Measurements from ENCODE around the gene SPCS1. TPM values are rescaled to one million over a fixed set of nuclear protein-coding genes. Genes with fewer than 3 reads are reported as not detected.

SPCS1 gene
- total RNA-seq, 2 donors from 2014 or later: 33.0 to 59.9 TPM

DNA sequence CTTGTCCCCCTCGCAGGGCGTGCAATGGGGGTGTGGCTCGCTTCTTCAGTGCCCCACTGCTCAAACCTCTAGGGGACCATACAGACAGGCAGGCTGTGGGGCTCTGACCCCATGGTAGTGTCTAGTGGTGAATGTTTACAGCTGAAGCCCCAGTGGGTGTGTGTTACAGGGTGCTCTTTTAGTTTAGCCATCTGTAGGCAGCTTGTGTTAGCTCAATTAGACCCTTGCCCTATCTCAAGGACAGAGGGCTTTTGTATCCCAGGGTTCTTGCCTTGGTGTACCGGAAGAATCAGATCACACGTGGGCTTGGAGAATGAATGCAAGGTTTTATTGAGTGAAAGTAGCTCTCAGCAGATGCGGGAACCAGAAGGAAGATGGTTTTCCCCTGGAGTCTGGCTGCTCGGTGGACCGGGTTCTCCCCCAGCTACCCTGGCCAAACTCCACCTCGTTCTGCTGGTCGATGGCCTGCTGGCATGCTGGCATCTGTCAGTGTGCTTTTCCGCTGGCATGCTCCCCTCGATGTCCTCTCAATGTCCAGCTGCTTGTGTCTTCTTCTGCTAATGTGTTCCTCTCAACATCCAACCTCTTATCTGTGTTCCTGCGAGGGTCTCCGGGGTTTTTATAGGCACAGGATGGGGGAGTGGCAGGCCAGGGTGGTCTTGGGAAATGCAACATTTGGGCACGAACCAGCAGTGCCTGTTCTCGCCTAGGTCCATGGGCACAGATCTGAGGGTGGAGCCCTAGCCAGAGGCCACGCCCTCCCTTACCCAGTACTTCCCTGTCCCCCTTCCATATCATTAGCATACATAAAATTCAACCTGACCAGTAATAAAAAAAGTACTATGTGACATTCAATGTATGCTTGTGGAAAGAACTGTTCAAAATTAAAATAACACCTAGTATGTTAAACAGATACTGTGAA is 6.6 kb downstream of the SPCS1 start:
- Histone ChIP-seq H3K4me3 (no peak overlapping the region), H3K27me3 (no peaks in the 10 kb centered on the region), H3K36me3 (replicated peaks in 1 of 2; ENCODE audit: insufficient read depth in 1 of 2, low read depth in 2 of 2) (peaks cover 0 to 1% of the 10 kb centered on the region in 2 donors), H3K27ac (no peak overlapping the region), H3K9me3 (no peaks in the 10 kb centered on the region), H3K4me1 (peaks cover 3% of the 10 kb centered on the region)
- 87 to 91% methylated on average over 15 to 17 of the region's 17 CpGs for WGBS, 2 donors
- DNase-seq: no peak
- TF ChIP-seq, protein P1, sequence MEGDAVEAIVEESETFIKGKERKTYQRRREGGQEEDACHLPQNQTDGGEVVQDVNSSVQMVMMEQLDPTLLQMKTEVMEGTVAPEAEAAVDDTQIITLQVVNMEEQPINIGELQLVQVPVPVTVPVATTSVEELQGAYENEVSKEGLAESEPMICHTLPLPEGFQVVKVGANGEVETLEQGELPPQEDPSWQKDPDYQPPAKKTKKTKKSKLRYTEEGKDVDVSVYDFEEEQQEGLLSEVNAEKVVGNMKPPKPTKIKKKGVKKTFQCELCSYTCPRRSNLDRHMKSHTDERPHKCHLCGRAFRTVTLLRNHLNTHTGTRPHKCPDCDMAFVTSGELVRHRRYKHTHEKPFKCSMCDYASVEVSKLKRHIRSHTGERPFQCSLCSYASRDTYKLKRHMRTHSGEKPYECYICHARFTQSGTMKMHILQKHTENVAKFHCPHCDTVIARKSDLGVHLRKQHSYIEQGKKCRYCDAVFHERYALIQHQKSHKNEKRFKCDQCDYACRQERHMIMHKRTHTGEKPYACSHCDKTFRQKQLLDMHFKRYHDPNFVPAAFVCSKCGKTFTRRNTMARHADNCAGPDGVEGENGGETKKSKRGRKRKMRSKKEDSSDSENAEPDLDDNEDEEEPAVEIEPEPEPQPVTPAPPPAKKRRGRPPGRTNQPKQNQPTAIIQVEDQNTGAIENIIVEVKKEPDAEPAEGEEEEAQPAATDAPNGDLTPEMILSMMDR (IDR thresholded peaks at IDR 0.05): no peak
- intact Hi-C loops (cut with DNase I): no loop called here
- ATAC-seq: no peak

DNA sequence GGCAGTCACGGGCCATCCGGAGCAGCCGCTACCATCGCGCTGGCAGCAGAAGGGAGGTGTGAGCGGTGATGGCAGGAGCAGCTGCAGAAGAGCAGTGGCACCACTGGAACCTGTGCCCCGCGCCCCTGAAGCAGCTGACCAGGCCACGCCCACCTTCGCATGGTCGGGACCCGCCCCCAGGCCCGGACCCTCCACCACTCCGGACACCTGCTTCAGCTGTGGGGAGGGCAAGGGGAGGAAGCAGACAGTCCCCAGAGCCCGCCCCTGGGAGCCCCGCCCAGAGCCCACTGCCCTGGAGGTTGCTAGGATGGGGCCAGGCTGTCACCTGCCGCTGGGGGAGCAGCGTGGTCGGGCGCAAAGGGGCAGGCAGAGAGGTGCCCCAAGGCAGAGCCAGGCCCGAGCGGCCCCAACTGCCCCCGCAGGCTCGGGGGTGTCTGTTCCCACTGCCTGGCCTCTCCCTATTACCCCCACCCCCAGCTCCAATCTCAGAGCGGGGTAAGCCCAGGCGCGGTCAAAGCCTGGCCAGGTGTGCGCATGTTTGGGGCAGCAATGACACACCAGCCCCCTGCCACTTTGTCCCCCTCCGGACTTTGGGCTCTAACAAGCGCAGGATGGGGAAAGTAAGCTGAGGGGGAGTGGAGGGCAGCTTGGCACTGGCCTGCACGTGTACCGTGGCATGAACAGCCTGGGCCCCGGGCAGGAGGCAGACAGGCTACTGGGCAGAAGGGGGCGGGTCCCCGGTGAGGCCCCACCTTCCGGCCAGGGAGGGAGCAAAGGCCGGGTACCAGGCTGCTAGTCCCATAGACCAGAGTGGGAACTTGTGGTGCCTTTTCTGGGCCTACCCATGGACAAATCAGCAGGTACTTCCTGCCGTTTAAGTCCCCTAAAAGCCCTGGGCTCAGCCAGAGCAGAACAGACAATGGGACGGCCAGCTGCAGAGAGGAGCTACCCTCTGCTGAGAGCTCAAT is 8.7 kb downstream of the SPCS1 start:
- Histone ChIP-seq H3K36me3 (replicated peaks in 1 of 2; ENCODE audit: insufficient read depth in 1 of 2, low read depth in 2 of 2) (no peaks in the 10 kb centered on the region), H3K27me3 (no peaks in the 10 kb centered on the region), H3K4me3 (no peak overlapping the region), H3K9me3 (no peaks in the 10 kb centered on the region), H3K27ac (no peak overlapping the region), H3K4me1 (no peaks in the 10 kb centered on the region)
- ATAC-seq (peak; percentile 30), DNase-seq (peak in 2 of 4 donors; percentile 20 to 54)
- no peak for TF ChIP-seq POLR2A (IDR thresholded peaks at IDR 0.05)
- TF ChIP-seq, protein P1 (IDR thresholded peaks at IDR 0.05): no peak
- intact Hi-C loops (cut with DNase I): no loop called here
- WGBS, 2 donors: 53 to 68% methylated on average over 14 to 39 of the region's 39 CpGs

DNA sequence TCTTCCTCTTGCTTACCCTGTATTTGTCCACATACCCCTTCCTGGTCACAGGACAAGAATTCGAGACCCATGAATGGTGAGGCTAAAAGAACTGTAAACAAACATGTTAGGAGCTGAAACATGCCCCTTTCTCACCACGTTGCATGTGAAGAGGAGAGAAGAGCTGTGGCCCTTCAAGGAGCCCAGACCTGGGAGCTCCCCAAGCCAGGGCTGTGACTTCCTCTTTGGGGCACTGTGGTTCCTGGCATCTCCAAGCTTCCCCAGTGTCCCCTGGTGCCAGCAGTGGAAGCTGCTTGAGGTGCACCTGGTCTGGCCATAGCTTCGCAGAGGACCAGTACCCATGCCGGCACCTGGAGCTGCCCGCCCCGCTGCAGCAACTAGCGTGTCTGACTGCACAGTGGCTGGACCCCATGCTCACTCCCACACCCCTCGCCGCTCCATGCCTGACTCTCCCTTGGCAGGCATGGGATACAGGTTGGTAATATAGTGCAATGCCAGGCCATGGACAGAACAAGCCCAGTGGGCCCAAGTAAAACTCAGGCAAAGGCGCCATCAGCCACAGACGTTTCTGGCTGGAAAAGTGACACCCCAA is 9.9 kb downstream of the SPCS1 start:
- intact Hi-C loops (cut with DNase I): no loop called here
- ATAC-seq (no peak), DNase-seq (no peak)
- Histone ChIP-seq H3K4me3 (no peak overlapping the region), H3K36me3 (replicated peaks in 1 of 2; ENCODE audit: insufficient read depth in 1 of 2, low read depth in 2 of 2) (no peaks in the 10 kb centered on the region), H3K27me3 (no peaks in the 10 kb centered on the region), H3K27ac (no peak overlapping the region), H3K9me3 (no peaks in the 10 kb centered on the region), H3K4me1 (no peaks in the 10 kb centered on the region)
- TF ChIP-seq POLR2A (IDR thresholded peaks at IDR 0.05): no peak
- TF ChIP-seq, protein P1 (IDR thresholded peaks at IDR 0.05): no peak
- 89 to 93% methylated on average over 5 to 11 of the region's 11 CpGs for WGBS, 2 donors

DNA sequence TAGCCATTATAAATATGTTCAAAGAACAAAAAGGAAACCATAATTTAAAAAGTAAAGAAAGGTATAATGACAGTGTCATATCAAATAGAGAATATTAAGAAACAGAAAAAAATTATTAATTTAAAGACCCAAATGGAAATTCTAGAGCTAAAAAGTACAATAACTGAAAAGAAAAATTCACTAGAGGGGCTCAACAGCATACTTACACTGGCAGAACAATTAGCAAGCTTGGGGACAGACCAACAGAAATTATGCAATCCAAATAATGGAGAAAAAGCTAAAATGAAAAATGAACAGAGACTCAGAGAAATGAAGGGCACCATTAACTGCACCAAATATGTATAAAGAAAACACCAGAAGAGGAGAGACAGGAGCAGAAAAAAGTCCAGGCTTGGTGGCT is 13.7 kb downstream of the SPCS1 start:
- H3K36me3 ChIP-seq (replicated peaks in 1 of 2; ENCODE audit: insufficient read depth in 1 of 2, low read depth in 2 of 2): no peaks in the 10 kb centered on the region
- H3K9me3 ChIP-seq: no peaks in the 10 kb centered on the region
- DNase-seq: no peak
- no peak overlapping the region for H3K4me3 ChIP-seq
- H3K27me3 ChIP-seq: no peaks in the 10 kb centered on the region
- H3K4me1 ChIP-seq: no peaks in the 10 kb centered on the region
- no peak for TF ChIP-seq POLR2A (IDR thresholded peaks at IDR 0.05)
- TF ChIP-seq, protein P1 (IDR thresholded peaks at IDR 0.05): no peak
- ATAC-seq: no peak
- intact Hi-C loops (cut with DNase I): no loop called here
- H3K27ac ChIP-seq: no peak overlapping the region
